ENCODE measurements around the gene C2orf68.
"Not testable (repeated sequence)": the region's sequence is repeated elsewhere in the genome, so short reads cannot be mapped to it uniquely, and the experiment has no call there.

C2orf68 gene

DNA sequence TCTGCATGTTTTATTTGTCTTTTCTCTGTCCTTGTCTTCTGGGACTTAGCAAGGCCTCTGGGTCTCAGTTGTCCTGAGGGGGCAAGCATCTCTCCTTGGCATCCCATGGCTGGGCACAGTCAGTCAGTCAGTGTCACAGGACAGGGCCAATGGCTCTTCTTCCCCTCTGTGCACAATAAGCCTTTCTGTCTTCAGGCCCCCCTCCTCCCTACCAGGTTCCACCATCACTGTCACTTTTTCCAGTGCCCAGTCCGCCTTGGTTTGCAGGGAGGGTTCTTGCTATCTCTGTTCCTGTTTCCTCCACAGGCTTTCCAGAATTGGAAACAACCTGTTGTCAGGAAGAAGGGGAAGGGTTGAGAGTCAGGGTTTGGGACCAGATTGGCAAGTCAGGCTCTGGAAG lies 29.4 kb downstream of the C2orf68 start:
- DNase-seq (ENCODE audit: low read depth in 3 of 3) = no peak

DNA sequence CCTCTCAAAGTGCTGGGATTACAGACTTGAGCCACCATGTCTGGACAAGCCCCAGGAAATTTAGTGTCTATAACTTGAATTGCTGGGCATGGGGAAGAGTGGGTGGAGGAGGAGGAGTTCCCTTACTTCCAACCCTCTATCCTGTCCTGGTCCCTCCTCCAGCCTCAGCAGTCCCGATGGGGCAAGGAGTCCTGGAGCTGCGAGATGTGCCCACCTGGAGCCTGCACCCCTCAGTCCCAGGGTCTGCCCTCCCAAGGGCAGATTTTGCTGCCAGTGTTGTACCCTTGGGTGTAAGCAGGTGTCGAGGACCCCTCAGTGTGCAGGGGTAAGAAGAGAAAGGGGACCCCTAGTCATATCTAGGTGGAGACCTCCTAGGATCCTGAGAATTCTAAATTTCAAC lies 31.7 kb downstream of the C2orf68 start:
- no peak for DNase-seq (ENCODE audit: low read depth in 3 of 3)

DNA sequence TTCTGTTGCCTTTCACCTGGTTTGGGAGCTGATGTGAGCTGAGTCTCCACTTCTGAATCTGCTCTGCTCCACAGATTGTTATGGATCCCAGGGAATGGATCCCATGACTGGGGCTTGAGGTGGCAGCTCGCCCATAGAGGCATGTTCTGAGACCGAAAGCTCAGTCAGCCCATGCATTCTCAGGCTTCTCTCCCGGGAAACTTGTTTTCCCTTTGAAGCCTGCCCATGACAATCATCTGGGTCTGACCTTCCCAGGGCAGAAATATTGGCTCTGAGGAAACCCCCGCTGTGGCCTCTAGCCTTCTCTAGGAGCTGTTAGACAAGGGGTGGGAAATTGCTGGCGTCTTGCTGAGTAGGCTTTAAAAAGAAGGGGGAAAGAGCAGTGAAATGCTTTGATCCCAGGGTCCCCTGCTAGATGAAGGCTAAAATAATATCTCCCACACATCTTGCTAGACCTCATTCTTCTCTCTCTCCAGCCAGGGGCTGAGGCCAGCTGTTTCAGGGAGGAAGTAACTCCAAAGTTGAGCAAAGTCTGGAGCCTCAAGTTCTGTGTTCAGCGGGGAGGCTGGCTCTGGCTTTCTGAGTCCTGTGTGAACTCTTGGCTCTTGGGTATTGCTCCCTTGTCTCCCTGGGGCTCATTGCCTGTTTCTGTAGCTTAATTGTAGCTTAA lies 32.5 kb downstream of the C2orf68 start:
- DNase-seq (ENCODE audit: low read depth in 3 of 3) = no peak

DNA sequence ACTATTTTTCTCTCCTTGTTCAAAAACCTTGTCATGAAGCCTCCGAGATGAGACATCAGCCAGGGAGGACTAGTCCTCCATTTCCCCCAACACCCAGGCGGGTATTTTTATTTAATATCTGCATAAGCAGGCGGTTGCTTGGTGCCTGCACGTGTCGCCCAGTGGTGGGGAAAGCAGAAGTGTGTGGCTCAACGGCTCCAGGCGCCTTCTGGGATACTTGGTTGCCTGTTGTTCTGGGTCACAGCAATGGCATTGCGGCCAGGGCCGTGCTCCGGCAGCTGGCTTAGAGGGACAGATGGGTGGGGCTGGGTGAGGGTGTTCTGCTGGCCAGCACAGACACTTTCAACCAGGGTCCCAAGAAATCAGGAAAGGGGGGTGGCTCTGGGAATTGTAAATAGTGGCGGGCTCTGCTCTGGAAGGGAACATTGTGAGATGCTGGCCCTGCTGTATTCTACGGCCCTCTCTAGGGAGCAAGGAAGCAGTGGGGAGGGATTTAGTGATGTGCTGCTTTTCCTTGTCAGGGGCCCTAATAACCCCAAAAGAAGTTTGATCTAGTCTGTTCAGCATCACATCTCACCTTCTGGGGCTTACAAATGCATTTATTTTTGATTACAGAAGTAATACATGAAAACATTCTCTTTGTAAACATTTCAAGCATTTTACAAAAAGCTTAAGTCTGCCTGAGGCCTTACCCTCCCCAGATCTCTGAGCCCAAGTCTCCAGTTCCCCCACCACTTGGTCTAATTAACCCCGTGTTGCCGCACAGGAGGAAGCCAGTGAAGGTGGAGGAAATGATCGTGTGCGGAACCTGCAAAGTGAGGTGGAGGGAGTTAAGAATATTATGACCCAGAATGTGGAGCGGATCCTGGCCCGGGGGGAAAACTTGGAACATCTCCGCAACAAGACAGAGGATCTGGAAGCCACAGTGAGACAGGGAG lies 33.4 kb downstream of the C2orf68 start:
- no peak for DNase-seq (ENCODE audit: low read depth in 3 of 3)

DNA sequence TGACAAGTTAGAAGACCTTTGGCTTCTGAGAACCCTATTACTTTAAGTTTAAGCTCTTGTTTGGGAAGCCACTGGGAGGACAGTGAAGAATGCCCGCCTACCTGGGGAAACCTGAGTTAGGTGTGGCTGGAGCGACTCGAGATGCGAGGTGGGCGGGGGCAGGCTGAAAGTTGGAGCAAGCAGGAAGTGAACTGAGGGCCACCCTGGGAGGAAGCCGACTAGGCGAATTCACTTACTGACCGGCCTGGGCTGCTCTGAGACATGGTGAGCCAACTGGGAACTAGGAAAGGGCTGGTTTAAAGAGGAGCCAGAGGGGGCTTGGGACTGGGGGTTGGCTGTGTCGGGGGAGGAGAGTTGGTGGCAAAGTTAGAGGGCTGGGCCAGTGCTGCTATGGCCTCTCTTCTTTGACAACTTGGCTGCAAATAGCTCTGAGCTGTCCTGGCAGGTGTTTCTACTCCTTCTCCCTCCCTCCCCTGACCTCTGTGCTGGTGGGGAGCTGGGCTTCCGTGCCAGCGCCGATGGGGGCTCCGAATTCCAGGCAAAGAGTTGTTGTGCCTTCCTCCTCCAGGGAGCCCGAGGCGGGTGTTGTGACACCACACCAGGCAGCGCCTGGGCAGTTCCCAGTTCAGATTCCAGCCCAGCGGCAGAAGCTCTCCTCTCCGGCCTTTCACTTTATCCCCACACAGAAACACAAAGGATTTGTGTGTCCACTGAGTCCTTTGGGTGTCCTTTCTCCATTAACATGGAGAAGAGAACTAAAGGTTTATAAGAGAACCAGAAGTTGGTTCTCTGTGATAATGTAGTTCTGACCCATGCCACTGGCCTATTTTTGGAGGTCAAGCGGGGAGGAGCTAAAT lies 34.3 kb downstream of the C2orf68 start, which contains the start of gene VAMP8:
TSS of gene VAMP8 (plus strand) at position 201 of the 857 bp plus-strand sequence. CDS start at position 262, 61 bp downstream.
- DNase-seq (ENCODE audit: low read depth in 3 of 3) = peak; percentile 40 to 44 (median 41)

DNA sequence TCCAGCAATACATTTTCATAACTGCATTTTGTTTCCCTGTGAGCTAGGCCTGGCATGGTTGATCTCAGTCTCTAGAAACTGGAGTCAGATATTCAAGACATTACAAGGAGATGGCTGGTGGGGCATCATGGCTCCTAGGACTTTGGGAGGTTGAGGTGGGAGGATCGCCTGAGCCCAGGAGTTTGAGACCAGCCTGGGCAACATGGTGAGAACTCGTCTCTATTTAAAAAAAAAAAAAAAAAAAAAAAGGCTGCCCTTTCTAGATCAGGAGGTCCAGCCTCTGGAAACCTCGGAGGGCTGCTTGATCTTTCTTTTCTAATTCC lies 34.8 kb downstream of the C2orf68 start:
- no peak for DNase-seq (ENCODE audit: low read depth in 3 of 3)

DNA sequence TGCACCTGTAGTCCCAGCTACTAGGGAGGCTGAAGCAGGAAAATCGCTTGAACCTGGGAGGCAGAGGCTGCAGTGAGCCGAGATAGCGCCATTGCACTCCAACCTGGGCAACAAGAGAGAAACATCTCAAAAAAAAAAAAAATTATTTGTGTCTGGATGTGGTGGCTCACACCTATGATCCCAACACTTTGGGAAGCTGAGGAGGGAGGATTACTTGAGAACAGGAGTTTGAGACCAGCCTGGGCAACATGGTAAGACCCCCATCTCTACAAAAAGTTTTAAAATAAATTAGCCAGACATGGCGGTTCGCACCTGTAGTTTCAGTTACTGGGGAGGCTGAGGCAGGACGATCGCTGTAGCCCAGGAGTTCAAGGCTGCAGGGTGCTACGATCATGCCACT lies 36.1 kb downstream of the C2orf68 start:
- no peak for DNase-seq (ENCODE audit: low read depth in 3 of 3)

DNA sequence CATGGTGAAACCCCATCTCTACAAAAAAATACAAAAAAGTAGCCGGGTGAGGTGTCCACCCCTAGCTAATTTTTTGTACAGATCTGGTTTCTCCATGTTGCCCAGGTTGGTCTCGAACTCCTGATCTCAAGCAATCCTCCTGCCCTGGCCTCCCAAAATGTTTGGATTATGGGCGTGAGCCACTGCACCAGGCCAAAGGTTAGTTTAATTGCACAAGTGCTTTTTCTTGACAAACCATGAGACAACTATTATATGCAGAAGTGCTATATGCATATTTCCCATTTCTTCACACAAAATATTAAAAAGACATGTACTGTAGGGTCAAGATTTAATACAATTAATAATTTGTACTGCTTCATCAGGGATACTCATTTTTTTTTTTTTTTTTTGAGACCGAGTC lies 45.6 kb downstream of the C2orf68 start:
- no peak for DNase-seq (ENCODE audit: low read depth in 3 of 3)

DNA sequence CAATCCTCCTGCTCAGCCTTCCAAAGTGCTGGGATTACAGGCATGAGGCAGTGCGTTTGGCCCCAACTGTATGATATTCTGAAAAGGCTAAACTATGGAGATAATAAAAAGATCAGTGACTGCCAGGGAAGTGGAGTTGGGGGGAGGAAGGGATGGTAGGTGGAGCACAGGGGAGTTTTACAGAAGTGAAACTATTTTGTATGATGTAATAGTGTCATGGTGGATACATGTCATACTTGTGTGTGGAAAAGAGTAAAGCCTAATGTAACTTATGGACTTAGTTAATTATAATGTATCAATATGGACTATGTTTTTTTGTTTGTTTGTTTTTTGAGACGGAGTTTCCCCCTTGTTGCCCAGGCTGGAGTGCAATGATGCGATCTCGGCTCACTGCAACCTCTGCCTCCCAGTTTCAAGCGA lies 47.7 kb downstream of the C2orf68 start:
- DNase-seq (ENCODE audit: low read depth in 3 of 3) = no peak

DNA sequence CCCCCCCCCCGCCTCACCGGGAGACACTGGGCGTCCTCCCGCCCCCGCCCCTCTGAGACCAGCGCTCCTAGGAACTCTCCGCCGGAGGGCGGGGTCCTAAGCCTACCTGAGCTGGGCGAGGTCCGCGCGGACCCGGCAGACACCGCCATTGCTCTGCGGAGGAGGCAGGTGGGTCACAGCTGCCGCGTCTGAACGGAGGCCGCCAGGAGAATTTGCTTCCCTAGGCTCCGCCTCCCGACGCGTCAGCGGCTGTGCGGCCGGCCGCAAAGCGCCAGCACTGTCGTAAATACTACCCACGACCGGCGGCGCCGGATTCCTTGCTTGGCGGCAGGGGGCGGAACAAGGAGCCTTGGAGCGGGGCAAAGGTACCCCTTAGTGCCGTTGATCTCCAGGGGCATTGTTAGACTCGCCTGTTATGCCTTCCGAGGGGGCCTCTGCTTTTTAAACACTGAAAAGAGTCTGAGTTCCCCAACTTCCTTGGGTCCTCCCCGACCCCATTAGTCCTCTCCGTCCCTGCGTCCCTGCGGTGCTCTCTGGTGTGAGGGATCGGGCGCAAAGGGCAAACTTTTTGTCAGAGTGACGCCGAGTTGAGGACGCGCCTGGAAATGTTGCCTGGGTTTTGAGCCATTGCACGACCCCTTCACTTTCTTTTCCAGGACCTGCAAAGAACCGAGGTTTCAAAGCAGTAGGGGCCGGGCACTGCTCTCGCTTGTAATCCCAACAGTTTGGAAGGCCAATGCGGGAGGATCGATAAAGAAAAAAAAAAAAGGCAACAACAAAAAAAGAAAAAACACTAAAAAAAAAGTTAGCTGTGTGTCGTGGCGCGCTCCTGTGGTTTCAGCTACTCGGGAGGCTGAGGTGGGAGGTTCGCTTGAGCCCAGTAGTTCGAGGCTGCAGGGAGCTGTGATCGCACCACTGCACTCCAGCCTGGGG lies 50.3 kb downstream of the C2orf68 start, which contains the start of gene GGCX:
TSS of gene GGCX (minus strand) at position 214 of the 933 bp plus-strand sequence. CDS start at position 149, 65 bp downstream.
- DNase-seq (ENCODE audit: low read depth in 3 of 3) = peak; percentile 77 to 96 (median 90)

DNA sequence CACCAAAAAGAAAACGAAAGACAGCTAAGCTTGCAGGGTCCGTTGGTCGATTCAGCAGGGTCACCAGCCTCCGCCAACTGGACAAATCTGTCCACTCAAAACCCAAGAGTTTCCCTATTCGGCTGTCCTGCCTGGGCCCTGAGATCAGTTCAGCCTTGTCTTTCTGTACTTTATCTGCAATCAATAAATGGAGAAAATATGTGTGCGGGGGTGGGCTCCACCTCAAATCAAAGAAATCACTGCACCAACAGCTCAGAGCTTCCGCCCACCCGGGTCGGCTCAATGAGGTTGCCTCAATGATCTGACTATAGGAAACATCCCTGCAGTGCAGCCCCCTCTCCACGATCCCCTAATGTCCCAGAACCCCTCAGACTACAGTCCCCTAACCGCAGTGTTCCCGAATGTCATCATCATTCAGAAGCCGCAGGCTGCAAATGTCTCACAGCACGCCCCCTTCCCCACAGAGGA lies 51.0 kb downstream of the C2orf68 start:
- no peak for DNase-seq (ENCODE audit: low read depth in 3 of 3)

DNA sequence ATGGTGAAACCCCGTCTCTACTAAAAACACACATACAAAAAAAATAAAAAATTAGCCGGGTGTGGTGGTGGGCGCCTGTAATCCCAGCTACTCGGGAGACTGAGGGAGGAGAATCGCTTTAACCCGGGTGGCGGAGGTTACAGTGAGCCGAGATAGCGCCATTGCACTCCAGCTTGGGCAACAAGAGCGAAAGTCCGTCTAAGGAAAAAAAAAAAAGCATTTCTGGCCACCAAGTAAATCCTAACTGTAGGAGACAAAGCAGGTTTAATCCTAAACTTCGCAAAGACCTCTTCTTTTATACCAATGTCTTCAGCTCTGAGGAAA lies 51.5 kb downstream of the C2orf68 start:
- DNase-seq (ENCODE audit: low read depth in 3 of 3) = not testable (repeated sequence)

DNA sequence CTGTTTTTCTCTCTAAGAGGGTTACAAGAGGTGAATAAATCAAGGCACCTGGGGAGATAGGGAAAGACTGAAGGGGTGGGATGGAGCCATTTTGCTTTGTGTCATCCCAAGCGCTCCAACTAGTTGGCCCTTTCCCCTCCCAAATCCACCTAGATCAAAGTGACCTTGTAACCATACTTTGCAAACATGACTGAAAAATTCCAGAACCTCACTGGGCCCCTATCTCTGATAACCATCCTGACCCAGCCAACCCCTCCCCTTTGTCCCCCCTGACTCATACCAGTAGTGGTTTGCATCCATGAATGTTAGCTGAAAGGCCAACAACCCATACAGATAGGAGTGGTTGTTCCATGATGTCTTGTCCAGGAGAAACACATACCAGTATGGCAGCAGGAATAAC lies 53.7 kb downstream of the C2orf68 start:
- no peak for DNase-seq (ENCODE audit: low read depth in 3 of 3)

DNA sequence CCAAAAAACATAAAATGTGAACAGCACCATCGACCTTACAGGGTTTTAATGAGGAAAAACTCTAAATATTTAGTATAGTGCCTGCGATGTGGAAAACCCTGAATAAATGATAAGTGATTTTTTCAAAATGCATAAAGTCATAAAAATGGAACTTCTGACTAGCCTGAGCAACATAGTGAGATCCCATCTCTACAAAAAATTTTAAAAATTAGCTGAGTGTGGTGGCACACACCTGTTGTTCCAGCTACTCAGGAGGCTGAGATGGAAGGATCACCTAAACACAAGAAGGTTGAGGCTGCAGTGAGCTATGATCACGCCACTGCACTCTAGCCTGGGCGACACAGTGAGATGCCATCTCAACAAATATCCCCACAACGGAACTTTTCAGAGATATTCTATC lies 54.7 kb downstream of the C2orf68 start:
- no peak for DNase-seq (ENCODE audit: low read depth in 3 of 3)
